Sigmoid colon (tissue), 4 donors: ENCODE results near the gene CGB1.

Experiments used
- POLR2AphosphoS5 ChIP-seq, 4 donors: sonication (generic); formaldehyde crosslinking; IDR thresholded peaks; one replicate each; pipeline ENCODE4 v1.6.1; 2017; ENCODE audit warnings: antibody characterized with exemption in 4 of 4
- TF ChIP-seq, protein P1 (sequence below), 4 experiments: fragments of 450-650 bp in 3 of 4; fragments of 200-600 bp in 1 of 4; IDR thresholded peaks; one replicate each; pipeline ENCODE4 v1.5.1; 2016 to 2019; ENCODE audit warnings: antibody characterized with exemption in 4 of 4, mild to moderate bottlenecking in 3 of 4, moderate library complexity in 2 of 4

DNA sequence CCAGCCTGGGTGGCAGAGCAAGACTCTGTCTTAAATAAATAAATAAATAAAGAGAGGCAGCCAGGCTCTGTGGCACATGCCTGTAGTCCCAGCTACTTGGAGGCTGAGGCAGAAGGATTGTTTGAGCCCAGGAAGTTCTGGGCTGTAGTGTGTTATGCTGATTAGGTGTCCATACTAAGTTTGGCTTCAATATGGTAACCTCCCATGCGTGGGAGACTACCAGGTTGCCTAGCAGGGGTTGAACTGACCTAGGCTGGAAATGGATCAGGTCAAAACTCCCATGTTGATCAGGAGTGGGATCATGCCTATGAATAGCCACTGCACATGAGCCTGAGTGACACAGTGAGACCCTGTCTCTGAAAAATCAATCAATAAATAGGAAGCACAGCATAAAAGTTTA lies 44.6 kb upstream of the CGB1 start:
- TF ChIP-seq, protein P1, sequence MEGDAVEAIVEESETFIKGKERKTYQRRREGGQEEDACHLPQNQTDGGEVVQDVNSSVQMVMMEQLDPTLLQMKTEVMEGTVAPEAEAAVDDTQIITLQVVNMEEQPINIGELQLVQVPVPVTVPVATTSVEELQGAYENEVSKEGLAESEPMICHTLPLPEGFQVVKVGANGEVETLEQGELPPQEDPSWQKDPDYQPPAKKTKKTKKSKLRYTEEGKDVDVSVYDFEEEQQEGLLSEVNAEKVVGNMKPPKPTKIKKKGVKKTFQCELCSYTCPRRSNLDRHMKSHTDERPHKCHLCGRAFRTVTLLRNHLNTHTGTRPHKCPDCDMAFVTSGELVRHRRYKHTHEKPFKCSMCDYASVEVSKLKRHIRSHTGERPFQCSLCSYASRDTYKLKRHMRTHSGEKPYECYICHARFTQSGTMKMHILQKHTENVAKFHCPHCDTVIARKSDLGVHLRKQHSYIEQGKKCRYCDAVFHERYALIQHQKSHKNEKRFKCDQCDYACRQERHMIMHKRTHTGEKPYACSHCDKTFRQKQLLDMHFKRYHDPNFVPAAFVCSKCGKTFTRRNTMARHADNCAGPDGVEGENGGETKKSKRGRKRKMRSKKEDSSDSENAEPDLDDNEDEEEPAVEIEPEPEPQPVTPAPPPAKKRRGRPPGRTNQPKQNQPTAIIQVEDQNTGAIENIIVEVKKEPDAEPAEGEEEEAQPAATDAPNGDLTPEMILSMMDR (IDR thresholded peaks at IDR 0.05), result no peak
- no peak for TF ChIP-seq POLR2AphosphoS5 (IDR thresholded peaks at IDR 0.05)
